ENCODE results near the gene CDK2AP2. TPM values are rescaled to one million over a fixed set of nuclear protein-coding genes. Genes with fewer than 3 reads are reported as not detected.
"Not testable (repeated sequence)": the region's sequence is repeated elsewhere in the genome, so short reads cannot be mapped to it uniquely, and the experiment has no call there.

Gene CDK2AP2
- total and polyA plus RNA-seq, 2 experiments from 2014 or later, result 29.6 to 55.2 TPM

- H3K4me3 ChIP-seq, result no peak overlapping the region
- no peaks in the 10 kb centered on the region for H3F3A ChIP-seq (ENCODE audit: insufficient read depth)
- no peak for DNase-seq
- WGBS, 2 experiments (ENCODE audit: low coverage in 1 of 2, low lambda C conversion rate in 2 of 2, missing lambda C conversion rate in 2 of 2), result 71 to 80% methylated on average over 9 of the region's 9 CpGs
- no peaks in the 10 kb centered on the region for H4K20me1 ChIP-seq (ENCODE audit: insufficient read depth)
- no peak overlapping the region for H3K4me2 ChIP-seq (ENCODE audit: unreplicated experiment)
- in situ Hi-C loops (cut with MboI), result no loop called here
- H3K4me1 ChIP-seq (ENCODE audit: insufficient read depth), result no peaks in the 10 kb centered on the region
- H3K9me2 ChIP-seq (ENCODE audit: insufficient read depth), result no peaks in the 10 kb centered on the region
- no peaks in the 10 kb centered on the region for H3K79me2 ChIP-seq (ENCODE audit: insufficient read depth)
- H3K27me3 ChIP-seq (replicated peaks; ENCODE audit: insufficient read depth), result peaks cover 18% of the 10 kb centered on the region; the same call in 1 of the 2 replicates
- no peaks in the 10 kb centered on the region for H3K36me3 ChIP-seq (ENCODE audit: low read depth)
- no peaks in the 10 kb centered on the region for H3K9me3 ChIP-seq (ENCODE audit: low read depth)
- H3K27ac ChIP-seq, result no peak overlapping the region
- no peak for TF ChIP-seq EZH2 (IDR thresholded peaks at IDR 0.05; ENCODE audit: insufficient read depth, poor library complexity, severe bottlenecking)
- TF ChIP-seq EZH2phosphoT487 (IDR thresholded peaks at IDR 0.05; ENCODE audit: insufficient read depth, low read depth), result no peak
- no peak overlapping the region for H2AFZ ChIP-seq
- no peak overlapping the region for H3K9ac ChIP-seq
Observed at GRCh38 chr11:67516806-67517205, 8.8 kb upstream of the CDK2AP2 start.

GRCh38 chr11:67514116-67514515 is 6.2 kb upstream of the CDK2AP2 start:
- Histone ChIP-seq H3K9me3 (ENCODE audit: low read depth) (no peaks in the 10 kb centered on the region), H3K36me3 (ENCODE audit: low read depth) (no peaks in the 10 kb centered on the region), H3K4me3 (no peak overlapping the region), H4K20me1 (ENCODE audit: insufficient read depth) (no peaks in the 10 kb centered on the region), H3K9ac (no peak overlapping the region), H3K4me2 (ENCODE audit: unreplicated experiment) (no peak overlapping the region), H3K27ac (no peak overlapping the region), H2AFZ (no peak overlapping the region), H3K27me3 (replicated peaks; ENCODE audit: insufficient read depth) (peaks cover 24% of the 10 kb centered on the region; the same call in 1 of the 2 replicates), H3K4me1 (ENCODE audit: insufficient read depth) (no peaks in the 10 kb centered on the region), H3K9me2 (ENCODE audit: insufficient read depth) (no peaks in the 10 kb centered on the region), H3F3A (ENCODE audit: insufficient read depth) (no peaks in the 10 kb centered on the region), H3K79me2 (ENCODE audit: insufficient read depth) (no peaks in the 10 kb centered on the region)
- TF ChIP-seq EZH2 (IDR thresholded peaks at IDR 0.05; ENCODE audit: insufficient read depth, poor library complexity, severe bottlenecking), result no peak
- no peak for DNase-seq
- in situ Hi-C loops (cut with MboI), result no loop called here
- 51% methylated on average over 7 of the region's 7 CpGs for WGBS, 2 experiments (ENCODE audit: low coverage in 1 of 2, low lambda C conversion rate in 2 of 2, missing lambda C conversion rate in 2 of 2)

GRCh38 chr11:67511558-67511957 is 3.6 kb upstream of the CDK2AP2 start:
- H2AFZ ChIP-seq; H3K4me2 ChIP-seq (ENCODE audit: unreplicated experiment); H3K4me1 ChIP-seq (ENCODE audit: insufficient read depth); H3K36me3 ChIP-seq (ENCODE audit: low read depth); H3K9me3 ChIP-seq (ENCODE audit: low read depth); H4K20me1 ChIP-seq (ENCODE audit: insufficient read depth); H3K4me3 ChIP-seq; in situ Hi-C loops (cut with MboI); H3F3A ChIP-seq (ENCODE audit: insufficient read depth); H3K27ac ChIP-seq; H3K9me2 ChIP-seq (ENCODE audit: insufficient read depth); DNase-seq; H3K9ac ChIP-seq; H3K79me2 ChIP-seq (ENCODE audit: insufficient read depth): not testable (repeated sequence)
- H3K27me3 ChIP-seq (replicated peaks; ENCODE audit: insufficient read depth), result peaks cover 24% of the 10 kb centered on the region; the same call in 1 of the 2 replicates
- WGBS, 2 experiments (ENCODE audit: low coverage in 1 of 2, low lambda C conversion rate in 2 of 2, missing lambda C conversion rate in 2 of 2), result 69 to 77% methylated on average over 4 of the region's 4 CpGs

GRCh38 chr11:67510023-67510345 is 2.0 kb upstream of the CDK2AP2 start:
- no peak overlapping the region for H3K4me3 ChIP-seq
- H4K20me1 ChIP-seq (ENCODE audit: insufficient read depth), result no peaks in the 10 kb centered on the region
- H3F3A ChIP-seq (ENCODE audit: insufficient read depth), result peaks cover 14% of the 10 kb centered on the region; the same call in 1 of the 2 replicates
- H3K79me2 ChIP-seq (ENCODE audit: insufficient read depth), result peaks cover 12% of the 10 kb centered on the region; the same call in 1 of the 2 replicates
- no peak overlapping the region for H3K27ac ChIP-seq
- no peaks in the 10 kb centered on the region for H3K9me3 ChIP-seq (ENCODE audit: low read depth)
- H3K4me2 ChIP-seq (ENCODE audit: unreplicated experiment), result no peak overlapping the region
- no peak for TF ChIP-seq EZH2 (IDR thresholded peaks at IDR 0.05; ENCODE audit: insufficient read depth, poor library complexity, severe bottlenecking)
- no peak for TF ChIP-seq EZH2phosphoT487 (IDR thresholded peaks at IDR 0.05; ENCODE audit: insufficient read depth, low read depth)
- no peaks in the 10 kb centered on the region for H3K9me2 ChIP-seq (ENCODE audit: insufficient read depth)
- no peaks in the 10 kb centered on the region for H3K36me3 ChIP-seq (ENCODE audit: low read depth)
- in situ Hi-C loops (cut with MboI), result no loop called here
- H2AFZ ChIP-seq, result no peak overlapping the region
- peaks cover 23% of the 10 kb centered on the region; the same call in 1 of the 2 replicates for H3K27me3 ChIP-seq (replicated peaks; ENCODE audit: insufficient read depth)
- no peak for DNase-seq
- peaks cover 13% of the 10 kb centered on the region for H3K4me1 ChIP-seq (ENCODE audit: insufficient read depth)
- H3K9ac ChIP-seq, result no peak overlapping the region
- WGBS, 2 experiments (ENCODE audit: low coverage in 1 of 2, low lambda C conversion rate in 2 of 2, missing lambda C conversion rate in 2 of 2), result 52 to 56% methylated on average over 3 of the region's 3 CpGs

DNA sequence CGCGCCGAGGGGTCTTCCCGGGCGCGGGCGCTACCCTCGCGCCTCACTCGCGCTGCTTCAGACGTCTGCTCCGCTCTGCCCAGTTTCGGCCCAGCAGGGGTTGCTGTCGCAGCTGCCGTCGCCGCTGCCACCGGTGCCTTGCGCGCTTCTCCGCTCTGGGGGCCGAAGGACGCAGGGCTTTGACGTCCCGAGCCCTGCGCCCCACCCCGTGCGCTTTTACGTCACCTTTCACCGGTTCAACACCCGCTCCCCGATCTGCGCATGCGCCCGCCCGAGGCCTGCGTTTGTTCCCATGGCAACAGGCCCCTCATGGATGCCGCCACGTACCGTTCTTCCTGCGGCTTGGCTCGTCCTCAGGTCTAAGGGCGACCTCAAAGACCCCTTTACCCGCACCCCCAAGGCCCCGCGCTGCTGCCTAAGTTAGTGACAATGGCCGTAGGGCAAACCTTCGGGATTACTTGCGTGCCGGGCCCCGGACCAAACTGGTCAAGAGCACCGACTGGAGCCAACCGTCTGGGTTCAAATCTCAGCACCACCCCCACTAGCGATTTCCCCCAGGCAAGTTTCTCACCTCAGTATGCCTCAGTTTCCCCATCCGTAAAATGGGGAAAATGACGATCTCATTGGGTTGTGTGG is 642 bp upstream of the CDK2AP2 start:
- H2AFZ ChIP-seq, result peak overlapping the region; percentile 93
- H4K20me1 ChIP-seq (ENCODE audit: insufficient read depth), result no peaks in the 10 kb centered on the region
- TF ChIP-seq EZH2 (IDR thresholded peaks at IDR 0.05; ENCODE audit: insufficient read depth, poor library complexity, severe bottlenecking), result no peak
- TF ChIP-seq EZH2phosphoT487 (IDR thresholded peaks at IDR 0.05; ENCODE audit: insufficient read depth, low read depth), result no peak

More for the DNA sequence above, 642 bp upstream of the CDK2AP2 start:
- peak overlapping the region; percentile 92 for H3K27ac ChIP-seq
- peaks cover 12% of the 10 kb centered on the region; the same call in 1 of the 2 replicates for H3K79me2 ChIP-seq (ENCODE audit: insufficient read depth)
- in situ Hi-C loops (cut with MboI), result no loop called here
- H3K9me2 ChIP-seq (ENCODE audit: insufficient read depth), result no peaks in the 10 kb centered on the region
- peak overlapping the region; percentile 79 for H3K4me3 ChIP-seq
- H3K4me2 ChIP-seq (ENCODE audit: unreplicated experiment), result peak overlapping the region; percentile 97
- DNase-seq, result peak; percentile 100
- H3F3A ChIP-seq (ENCODE audit: insufficient read depth), result peaks cover 14% of the 10 kb centered on the region; the same call in 1 of the 2 replicates
- peaks cover 10% of the 10 kb centered on the region; the same call in 1 of the 2 replicates for H3K27me3 ChIP-seq (replicated peaks; ENCODE audit: insufficient read depth)
- H3K4me1 ChIP-seq (ENCODE audit: insufficient read depth), result peaks cover 13% of the 10 kb centered on the region
- WGBS, 2 experiments (ENCODE audit: low coverage in 1 of 2, low lambda C conversion rate in 2 of 2, missing lambda C conversion rate in 2 of 2), result 0 to 3% methylated on average over 47 to 57 of the region's 57 CpGs
- H3K9me3 ChIP-seq (ENCODE audit: low read depth), result no peaks in the 10 kb centered on the region
- H3K36me3 ChIP-seq (ENCODE audit: low read depth), result no peaks in the 10 kb centered on the region
- H3K9ac ChIP-seq, result peak overlapping the region; percentile 90

Data from GM23248 (cell line).